HG02610 (cell line): ENCODE results near the gene LGR5.

ENCODE experiments used
- ATAC-seq: cut with Tn5 transposase; IDR thresholded peaks from one replicate; pipeline ENCODE4 v1.9.1; 2021; ENCODE audit warnings: mild to moderate bottlenecking, moderate library complexity; ENCODE audit not compliant: unreplicated experiment

Gene LGR5

GRCh38 chr12:71591601-71592000, 152.0 kb downstream of the LGR5 start:
- ATAC-seq, result no peak

GRCh38 chr12:71592841-71593240, 153.2 kb downstream of the LGR5 start:
- no peak for ATAC-seq

- ATAC-seq, result no peak
Observed at GRCh38 chr12:71594214-71594948, 154.8 kb downstream of the LGR5 start.

GRCh38 chr12:71599210-71599609, 159.6 kb downstream of the LGR5 start:
- ATAC-seq, result no peak

GRCh38 chr12:71601546-71601945, 161.9 kb downstream of the LGR5 start:
- ATAC-seq, result no peak

- ATAC-seq, result no peak
Observed at GRCh38 chr12:71602761-71603577, 163.4 kb downstream of the LGR5 start.

- ATAC-seq, result no peak
Observed at GRCh38 chr12:71605039-71605438, 165.4 kb downstream of the LGR5 start.

DNA sequence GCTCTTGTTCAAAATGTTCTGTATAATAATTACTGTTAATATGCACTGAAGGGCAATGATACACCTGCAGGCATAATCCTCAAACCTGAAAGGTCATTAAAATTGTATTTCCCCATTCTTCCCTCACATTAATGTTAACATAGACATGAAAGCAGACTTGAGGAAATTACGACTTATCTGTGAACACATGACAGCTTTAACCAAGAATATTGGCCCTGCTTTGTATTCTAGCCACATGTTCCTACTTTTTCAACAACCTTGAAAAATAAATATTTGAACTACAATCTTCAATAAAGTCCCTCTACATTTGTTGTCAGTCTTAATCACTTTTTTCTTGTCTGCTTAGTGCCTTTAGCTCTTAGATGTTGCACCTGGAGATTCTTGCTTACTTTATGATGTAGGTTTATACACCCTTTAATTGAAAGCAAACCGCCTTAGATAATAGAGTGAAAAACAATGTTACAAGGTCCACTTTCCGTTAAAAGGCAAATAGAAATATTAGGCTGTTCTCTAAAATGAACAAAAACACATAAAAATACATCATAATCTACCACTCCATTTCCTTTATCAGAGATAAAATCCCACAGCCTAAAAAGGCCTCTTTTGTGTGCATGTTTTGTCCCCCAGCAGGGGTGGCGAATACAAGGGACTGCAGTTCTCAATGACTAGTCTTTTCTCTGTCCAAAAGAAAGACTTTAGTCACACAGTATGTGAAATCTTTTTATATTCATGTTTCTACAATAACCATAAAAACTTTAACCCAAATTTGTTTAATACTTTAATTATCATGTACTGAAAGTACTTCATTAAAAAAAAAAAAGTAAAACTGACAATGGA, 168.1 kb downstream of the LGR5 start:
- no peak for ATAC-seq

DNA sequence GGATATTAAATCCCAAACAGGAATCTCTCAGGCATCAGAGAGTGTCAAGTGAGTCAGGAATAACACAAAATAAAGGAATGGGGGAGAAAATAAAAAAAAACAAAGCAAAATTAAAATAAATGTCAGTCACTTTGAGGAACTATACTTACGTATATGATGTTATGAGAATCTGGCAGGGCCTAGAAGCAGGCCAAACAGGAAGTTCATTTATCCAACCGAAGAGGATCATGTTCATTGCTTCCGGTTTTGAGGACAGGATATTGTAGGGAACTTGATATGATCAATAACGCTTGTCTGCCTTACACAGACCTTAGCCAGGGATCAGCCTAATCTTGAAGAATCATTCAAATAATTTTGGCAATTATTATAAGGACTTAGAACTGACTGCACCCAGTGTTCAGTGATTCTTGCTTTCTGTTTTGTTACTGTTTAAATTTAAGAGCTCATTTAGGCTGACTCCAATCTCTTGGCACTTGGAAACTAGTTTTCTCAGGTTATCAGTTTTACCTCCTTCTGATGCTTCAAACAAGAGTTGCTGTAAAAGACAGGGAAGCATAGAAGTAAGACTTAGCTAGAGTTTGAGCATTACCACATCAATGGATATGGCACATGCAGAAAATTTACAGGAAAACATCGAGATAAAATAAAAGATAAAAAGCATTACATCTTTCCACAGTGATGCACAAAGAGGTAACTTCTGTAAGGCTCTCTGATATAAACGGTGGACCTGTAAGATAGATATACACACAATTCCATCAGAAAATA, 170.6 kb downstream of the LGR5 start:
- peak; percentile 40 for ATAC-seq

- no peak for ATAC-seq
Observed at GRCh38 chr12:71621938-71622337, 182.3 kb downstream of the LGR5 start.

DNA sequence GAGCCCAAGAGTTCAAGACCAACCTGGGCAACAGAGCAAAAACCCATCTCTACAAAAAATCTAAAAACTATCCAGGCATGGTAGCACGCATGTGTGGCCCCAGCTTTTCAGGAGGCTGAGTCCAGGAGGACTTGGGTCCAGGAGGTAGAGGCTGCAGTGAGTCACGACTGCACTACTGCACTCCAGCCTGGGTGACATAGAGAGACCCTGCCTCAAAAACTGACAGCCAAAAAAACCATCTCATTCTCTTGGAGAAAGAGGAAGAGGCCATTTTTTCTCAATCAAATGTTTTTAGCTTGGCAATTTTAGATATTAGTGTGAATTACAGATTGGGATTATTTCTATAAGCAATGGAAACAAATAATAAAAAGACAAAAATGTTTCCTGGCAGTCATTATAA, 185.9 kb downstream of the LGR5 start:
- ATAC-seq, result no peak

DNA sequence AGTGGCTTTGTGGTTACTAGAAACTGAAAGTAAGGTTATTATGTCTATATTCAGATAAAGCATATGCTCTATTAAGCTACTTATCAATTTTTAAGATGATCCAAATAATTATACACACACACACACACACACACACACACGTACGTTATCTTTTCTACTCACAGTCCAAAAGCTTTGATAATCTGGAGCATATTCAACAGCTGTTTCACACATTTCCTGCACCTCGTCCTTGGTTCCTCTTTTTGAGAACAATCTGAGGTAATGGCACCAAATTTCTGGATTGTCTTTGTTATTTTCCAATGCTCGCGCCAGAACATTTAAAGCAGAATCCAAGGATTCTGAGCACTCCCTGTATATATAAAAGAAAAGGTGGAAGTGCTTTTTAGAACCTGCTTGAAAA, 186.5 kb downstream of the LGR5 start:
- ATAC-seq, result no peak

DNA sequence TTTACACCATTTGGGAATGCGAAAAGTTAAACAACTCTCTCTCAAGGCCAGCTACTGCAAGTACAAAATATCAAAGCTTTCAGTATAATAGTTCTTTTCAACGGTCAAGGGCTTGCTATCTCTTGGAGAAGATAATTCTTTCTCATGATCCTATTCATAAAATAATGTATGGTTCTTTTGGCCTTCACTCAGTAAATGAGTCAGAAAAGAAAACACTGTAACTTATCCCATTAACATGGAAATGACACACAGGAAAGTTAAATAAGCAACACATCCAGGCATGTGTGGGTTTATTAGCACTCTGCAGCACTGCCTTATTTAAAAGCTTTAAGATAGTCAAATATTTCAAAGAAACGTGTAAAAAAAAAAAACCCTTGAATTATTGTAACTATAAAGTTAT, 187.2 kb downstream of the LGR5 start:
- no peak for ATAC-seq

- ATAC-seq, result no peak
Observed at GRCh38 chr12:71627438-71628002, 187.9 kb downstream of the LGR5 start.
